ENCODE measurements around the gene PTPN7.
"Not testable (repeated sequence)": the region's sequence is repeated elsewhere in the genome, so short reads cannot be mapped to it uniquely, and the experiment has no call there.

The PTPN7 gene

GRCh38 chr1:202148391-202148790 lies 12.0 kb downstream of the PTPN7 start:
- TF ChIP-seq CTCF (IDR thresholded peaks at IDR 0.05), result no peak
- Histone ChIP-seq H3K27ac (no peak overlapping the region), H3K4me3 (no peak overlapping the region)
- no peak for DNase-seq (ENCODE audit: low spot score)

GRCh38 chr1:202146993-202147392 lies 13.4 kb downstream of the PTPN7 start:
- TF ChIP-seq CTCF (IDR thresholded peaks at IDR 0.05), result no peak
- H3K27ac ChIP-seq, result no peak overlapping the region
- H3K4me3 ChIP-seq, result no peak overlapping the region
- DNase-seq (ENCODE audit: low spot score), result no peak

- no peak for DNase-seq (ENCODE audit: low spot score)
- no peak for TF ChIP-seq CTCF (IDR thresholded peaks at IDR 0.05)
- Histone ChIP-seq H3K27ac (no peak overlapping the region), H3K4me3 (no peak overlapping the region)
Observed at GRCh38 chr1:202146279-202146678, 14.1 kb downstream of the PTPN7 start.

GRCh38 chr1:202145744-202146140 lies 14.7 kb downstream of the PTPN7 start:
- DNase-seq (ENCODE audit: low spot score); H3K4me3 ChIP-seq: not testable (repeated sequence)
- H3K27ac ChIP-seq, result peak overlapping the region in 1 of 2 donors; percentile 96

- no peak for TF ChIP-seq CTCF (IDR thresholded peaks at IDR 0.05)
- no peak for DNase-seq (ENCODE audit: low spot score)
- H3K4me3 ChIP-seq, result peak overlapping the region; percentile 98
- H3K27ac ChIP-seq, result peak overlapping the region; percentile 92 to 96
Observed at GRCh38 chr1:202145068-202145743, 15.2 kb downstream of the PTPN7 start.

GRCh38 chr1:202144402-202145067 lies 15.9 kb downstream of the PTPN7 start, which contains the start of gene ARL8A:
Gene ARL8A, minus strand, starts transcription at chr1:202144737. Its CDS starts 165 bp downstream, at chr1:202144572.
- peak within 1 kb of the TSS; percentile 98 for H3K4me3 ChIP-seq
- no peak for TF ChIP-seq CTCF (IDR thresholded peaks at IDR 0.05)
- H3K27ac ChIP-seq, result peak within 1 kb of the TSS; percentile 92 to 96
- DNase-seq (ENCODE audit: low spot score), result no peak

GRCh38 chr1:202143768-202144401 lies 16.5 kb downstream of the PTPN7 start:
- Histone ChIP-seq H3K27ac (peak overlapping the region; percentile 92 to 96), H3K4me3 (peak overlapping the region; percentile 98)
- no peak for DNase-seq (ENCODE audit: low spot score)
- no peak for TF ChIP-seq CTCF (IDR thresholded peaks at IDR 0.05)
